ENCODE data around the gene MYH7.

MYH7 gene

GRCh38 chr14:23376482-23377197 lies 58.8 kb downstream of the MYH7 start, which contains the start of gene CMTM5:
CMTM5 (plus strand) TSS chr14:23377046; CDS start chr14:23377252, 206 bp downstream.
- TF ChIP-seq, protein P1, sequence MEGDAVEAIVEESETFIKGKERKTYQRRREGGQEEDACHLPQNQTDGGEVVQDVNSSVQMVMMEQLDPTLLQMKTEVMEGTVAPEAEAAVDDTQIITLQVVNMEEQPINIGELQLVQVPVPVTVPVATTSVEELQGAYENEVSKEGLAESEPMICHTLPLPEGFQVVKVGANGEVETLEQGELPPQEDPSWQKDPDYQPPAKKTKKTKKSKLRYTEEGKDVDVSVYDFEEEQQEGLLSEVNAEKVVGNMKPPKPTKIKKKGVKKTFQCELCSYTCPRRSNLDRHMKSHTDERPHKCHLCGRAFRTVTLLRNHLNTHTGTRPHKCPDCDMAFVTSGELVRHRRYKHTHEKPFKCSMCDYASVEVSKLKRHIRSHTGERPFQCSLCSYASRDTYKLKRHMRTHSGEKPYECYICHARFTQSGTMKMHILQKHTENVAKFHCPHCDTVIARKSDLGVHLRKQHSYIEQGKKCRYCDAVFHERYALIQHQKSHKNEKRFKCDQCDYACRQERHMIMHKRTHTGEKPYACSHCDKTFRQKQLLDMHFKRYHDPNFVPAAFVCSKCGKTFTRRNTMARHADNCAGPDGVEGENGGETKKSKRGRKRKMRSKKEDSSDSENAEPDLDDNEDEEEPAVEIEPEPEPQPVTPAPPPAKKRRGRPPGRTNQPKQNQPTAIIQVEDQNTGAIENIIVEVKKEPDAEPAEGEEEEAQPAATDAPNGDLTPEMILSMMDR (conservative IDR thresholded peaks at IDR 0.05): no peak
- no peak within 1 kb of the TSS for H3K27ac ChIP-seq

- TF ChIP-seq, protein P1 (conservative IDR thresholded peaks at IDR 0.05): no peak
- H3K27ac ChIP-seq: no peak overlapping the region
Measured at GRCh38 chr14:23375527-23376251, 59.8 kb downstream of the MYH7 start.

- TF ChIP-seq, protein P1 (conservative IDR thresholded peaks at IDR 0.05): no peak
Measured at GRCh38 chr14:23373041-23373440, 62.4 kb downstream of the MYH7 start.

GRCh38 chr14:23372509-23372908 lies 63.0 kb downstream of the MYH7 start, which contains the start of gene IL25:
IL25 (plus strand) TSS chr14:23372809.
- H3K27ac ChIP-seq: no peak within 1 kb of the TSS

More at GRCh38 chr14:23373041-23373440, 62.4 kb downstream of the MYH7 start:
- H3K27ac ChIP-seq: no peak overlapping the region

DNA sequence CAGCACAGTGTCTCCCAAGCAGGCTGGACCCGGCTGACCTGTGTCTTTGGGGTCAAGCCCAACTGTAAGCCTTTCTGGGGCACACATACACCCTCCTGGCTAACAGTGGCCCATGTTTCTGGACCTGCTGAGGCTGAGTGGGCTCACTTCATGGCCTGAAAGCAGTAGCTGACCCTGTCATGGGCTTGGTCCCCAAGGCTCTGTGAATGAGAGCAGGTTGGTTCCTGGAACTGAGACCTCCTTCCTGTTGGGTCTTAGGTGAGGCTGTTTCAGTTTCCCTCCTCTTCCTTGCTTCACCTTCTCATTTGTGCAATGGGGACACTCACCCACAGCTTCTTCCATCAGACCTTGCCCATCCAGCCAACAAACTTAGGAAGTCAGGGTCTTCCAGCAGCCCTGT lies 63.6 kb downstream of the MYH7 start:
- H3K27ac ChIP-seq: no peak overlapping the region
- TF ChIP-seq, protein P1 (conservative IDR thresholded peaks at IDR 0.05): no peak

More at GRCh38 chr14:23372509-23372908, 63.0 kb downstream of the MYH7 start, which contains the start of gene IL25:
- TF ChIP-seq, protein P1 (conservative IDR thresholded peaks at IDR 0.05): no peak

GRCh38 chr14:23370221-23370620 lies 65.2 kb downstream of the MYH7 start:
- TF ChIP-seq, protein P1 (conservative IDR thresholded peaks at IDR 0.05): no peak
- H3K27ac ChIP-seq: no peak overlapping the region

- TF ChIP-seq, protein P1 (conservative IDR thresholded peaks at IDR 0.05): no peak
- no peak overlapping the region for H3K27ac ChIP-seq
Measured at GRCh38 chr14:23366426-23366921, 69.0 kb downstream of the MYH7 start.
